ENCODE results near the gene STIL.
"Not testable (repeated sequence)": the region's sequence is repeated elsewhere in the genome, so short reads cannot be mapped to it uniquely, and the experiment has no call there.

Gene STIL

DNA sequence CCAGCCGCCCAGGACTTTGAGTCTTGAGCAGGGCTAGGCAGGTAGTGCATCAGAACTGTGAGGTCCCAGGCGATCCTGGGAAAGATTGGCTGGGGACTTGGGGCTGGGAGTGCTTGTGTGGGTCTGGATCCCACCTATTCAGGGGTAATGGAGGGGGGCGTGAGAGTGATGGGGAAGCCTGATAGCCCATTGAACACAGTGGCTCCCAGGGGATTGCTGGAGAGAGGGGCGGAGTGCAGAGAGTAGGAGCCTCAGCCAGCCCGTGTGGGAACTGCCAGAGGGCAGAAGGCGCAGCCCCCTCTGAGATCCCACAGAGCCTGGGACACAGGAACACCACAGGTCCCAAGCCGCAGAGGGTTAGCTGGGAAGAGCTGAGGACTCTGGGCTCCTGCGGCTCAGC, 104.9 kb downstream of the STIL start:
- peak overlapping the region; percentile 3 for H3K4me3 ChIP-seq (ENCODE audit: insufficient read length, low read depth)
- peak overlapping the region; percentile 8 for H3K9ac ChIP-seq (ENCODE audit: insufficient read length, low read depth)
- TF ChIP-seq SUZ12 (IDR thresholded peaks at IDR 0.05; ENCODE audit: extremely low read depth, insufficient read depth, insufficient read length), result no peak
- no peak for TF ChIP-seq ZNF274 (IDR thresholded peaks at IDR 0.05; ENCODE audit: low read depth, low read length)
- no peak for TF ChIP-seq YY1 (IDR thresholded peaks at IDR 0.05; ENCODE audit: insufficient read depth, insufficient read length)
- H3K9me3 ChIP-seq (ENCODE audit: insufficient read depth, low read length), result peaks cover 11% of the 10 kb centered on the region; the same call in 1 of the 2 replicates
- no peaks in the 10 kb centered on the region for H3K36me3 ChIP-seq (ENCODE audit: insufficient read depth, insufficient read length, low read length)
- H3K27me3 ChIP-seq (ENCODE audit: insufficient read depth, insufficient read length), result peaks cover 17% of the 10 kb centered on the region
- DNase-seq (ENCODE audit: low read depth, low spot score), result no peak
- peaks cover 27% of the 10 kb centered on the region for H3K4me1 ChIP-seq (ENCODE audit: insufficient read depth, insufficient read length)

DNA sequence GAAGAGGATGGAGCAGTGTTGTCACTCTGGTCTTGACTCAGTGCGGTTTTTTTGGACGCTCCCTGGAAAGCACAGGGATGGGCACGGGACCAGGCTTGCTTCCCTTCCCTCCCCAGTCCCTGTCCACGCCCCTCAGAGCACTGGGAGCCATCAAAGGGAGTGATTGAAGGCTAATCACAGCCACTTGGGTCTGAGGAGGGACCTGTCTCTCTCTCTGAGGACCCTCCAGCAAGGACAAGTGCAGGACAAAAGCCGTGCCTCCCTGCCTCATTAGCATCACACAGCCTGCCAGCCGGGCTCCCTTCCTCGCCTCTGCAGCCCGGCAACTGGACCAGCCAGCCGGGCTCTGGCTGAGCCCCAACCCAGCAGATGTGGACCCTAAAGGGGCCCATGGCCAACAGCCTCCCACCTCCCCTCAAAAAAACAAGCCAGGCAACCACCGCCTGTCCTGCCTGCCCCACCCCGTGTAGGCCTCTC, 105.5 kb downstream of the STIL start:
- peak overlapping the region; percentile 8 for H3K9ac ChIP-seq (ENCODE audit: insufficient read length, low read depth)
- peak overlapping the region; percentile 3 for H3K4me3 ChIP-seq (ENCODE audit: insufficient read length, low read depth)
- no peak for TF ChIP-seq SUZ12 (IDR thresholded peaks at IDR 0.05; ENCODE audit: extremely low read depth, insufficient read depth, insufficient read length)
- TF ChIP-seq YY1 (IDR thresholded peaks at IDR 0.05; ENCODE audit: insufficient read depth, insufficient read length), result no peak
- TF ChIP-seq ZNF274 (IDR thresholded peaks at IDR 0.05; ENCODE audit: low read depth, low read length), result no peak
- H3K36me3 ChIP-seq (ENCODE audit: insufficient read depth, insufficient read length, low read length), result no peaks in the 10 kb centered on the region
- H3K4me1 ChIP-seq (ENCODE audit: insufficient read depth, insufficient read length), result peaks cover 27% of the 10 kb centered on the region
- peak; percentile 89 for DNase-seq (ENCODE audit: low read depth, low spot score)
- peaks cover 11% of the 10 kb centered on the region; the same call in 1 of the 2 replicates for H3K9me3 ChIP-seq (ENCODE audit: insufficient read depth, low read length)
- peaks cover 16% of the 10 kb centered on the region for H3K27me3 ChIP-seq (ENCODE audit: insufficient read depth, insufficient read length)

GRCh38 chr1:47207803-47208373, 106.1 kb downstream of the STIL start:
- TF ChIP-seq YY1 (IDR thresholded peaks at IDR 0.05; ENCODE audit: insufficient read depth, insufficient read length) (no peak), SUZ12 (IDR thresholded peaks at IDR 0.05; ENCODE audit: extremely low read depth, insufficient read depth, insufficient read length) (no peak), ZNF274 (IDR thresholded peaks at IDR 0.05; ENCODE audit: low read depth, low read length) (no peak)
- H3K9ac ChIP-seq (ENCODE audit: insufficient read length, low read depth), result peak overlapping the region; percentile 22
- peaks cover 27% of the 10 kb centered on the region for H3K4me1 ChIP-seq (ENCODE audit: insufficient read depth, insufficient read length)
- no peaks in the 10 kb centered on the region for H3K36me3 ChIP-seq (ENCODE audit: insufficient read depth, insufficient read length, low read length)
- H3K27me3 ChIP-seq (ENCODE audit: insufficient read depth, insufficient read length), result peaks cover 16% of the 10 kb centered on the region
- no peak overlapping the region for H3K4me3 ChIP-seq (ENCODE audit: insufficient read length, low read depth)
- peaks cover 11% of the 10 kb centered on the region; the same call in 1 of the 2 replicates for H3K9me3 ChIP-seq (ENCODE audit: insufficient read depth, low read length)
- DNase-seq (ENCODE audit: low read depth, low spot score), result no peak

- Histone ChIP-seq H3K4me1 (ENCODE audit: insufficient read depth, insufficient read length) (peaks cover 16% of the 10 kb centered on the region), H3K9ac (ENCODE audit: insufficient read length, low read depth) (no peak overlapping the region), H3K4me3 (ENCODE audit: insufficient read length, low read depth) (no peak overlapping the region), H3K9me3 (ENCODE audit: insufficient read depth, low read length) (peaks cover 11% of the 10 kb centered on the region; the same call in 1 of the 2 replicates), H3K36me3 (ENCODE audit: insufficient read depth, insufficient read length, low read length) (no peaks in the 10 kb centered on the region), H3K27me3 (ENCODE audit: insufficient read depth, insufficient read length) (peaks cover 13% of the 10 kb centered on the region)
- TF ChIP-seq YY1 (IDR thresholded peaks at IDR 0.05; ENCODE audit: insufficient read depth, insufficient read length) (no peak), SUZ12 (IDR thresholded peaks at IDR 0.05; ENCODE audit: extremely low read depth, insufficient read depth, insufficient read length) (no peak), ZNF274 (IDR thresholded peaks at IDR 0.05; ENCODE audit: low read depth, low read length) (no peak)
- no peak for DNase-seq (ENCODE audit: low read depth, low spot score)
These were observed 108.0 kb downstream of the STIL start for GRCh38 chr1:47205918-47206317.

DNA sequence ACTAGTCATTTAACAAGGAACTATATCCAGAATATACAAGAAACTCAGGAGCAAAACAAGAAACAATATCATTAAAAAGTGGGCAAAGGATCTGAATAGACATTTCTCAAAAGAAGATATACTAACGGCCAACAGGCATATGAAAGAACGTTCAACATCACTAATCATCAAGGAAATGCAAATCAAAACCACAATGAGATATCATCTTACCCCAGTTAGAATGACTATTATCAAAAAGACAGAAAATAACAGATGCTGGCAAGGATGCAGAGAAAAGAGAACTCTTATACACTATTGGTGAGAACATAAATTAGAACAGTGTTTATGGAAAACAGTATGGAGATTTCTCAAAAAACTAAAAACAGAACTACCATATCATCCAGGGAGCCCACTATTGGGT, 110.4 kb downstream of the STIL start:
- not testable (repeated sequence) for DNase-seq (ENCODE audit: low read depth, low spot score); H3K4me1 ChIP-seq (ENCODE audit: insufficient read depth, insufficient read length); H3K36me3 ChIP-seq (ENCODE audit: insufficient read depth, insufficient read length, low read length); H3K9ac ChIP-seq (ENCODE audit: insufficient read length, low read depth); H3K9me3 ChIP-seq (ENCODE audit: insufficient read depth, low read length); H3K4me3 ChIP-seq (ENCODE audit: insufficient read length, low read depth)
- H3K27me3 ChIP-seq (ENCODE audit: insufficient read depth, insufficient read length), result peaks cover 13% of the 10 kb centered on the region

- Histone ChIP-seq H3K9me3 (ENCODE audit: insufficient read depth, low read length) (no peaks in the 10 kb centered on the region), H3K27me3 (ENCODE audit: insufficient read depth, insufficient read length) (no peaks in the 10 kb centered on the region), H3K4me3 (ENCODE audit: insufficient read length, low read depth) (no peak overlapping the region), H3K4me1 (ENCODE audit: insufficient read depth, insufficient read length) (peaks cover 3% of the 10 kb centered on the region), H3K36me3 (ENCODE audit: insufficient read depth, insufficient read length, low read length) (no peaks in the 10 kb centered on the region), H3K9ac (ENCODE audit: insufficient read length, low read depth) (no peak overlapping the region)
- DNase-seq (ENCODE audit: low read depth, low spot score), result no peak
- no peak for TF ChIP-seq ZNF274 (IDR thresholded peaks at IDR 0.05; ENCODE audit: low read depth, low read length)
These were observed 112.8 kb downstream of the STIL start for GRCh38 chr1:47201179-47201578.
